Stomach (tissue), 4 donors: Measurements from ENCODE around the gene LGALS12.

Experiments
- CTCF ChIP-seq, 7 experiments: fragments of 450-650 bp in 4 of 7; fragments of 200-600 bp in 3 of 7; sonication (generic) in 3 of 7; IDR thresholded peaks; one replicate each; pipeline ENCODE4 v1.5.1; 2016 to 2019; ENCODE audit warnings: antibody characterized with exemption in 7 of 7, control low read depth in 2 of 7, mild to moderate bottlenecking in 1 of 7
- POLR2A ChIP-seq, 4 donors: fragments of 450-650 bp; IDR thresholded peaks; one replicate each; pipeline ENCODE4 v1.6.1; 2016; ENCODE audit warnings: antibody characterized with exemption in 4 of 4, control low read depth in 2 of 4, mild to moderate bottlenecking in 1 of 4, moderate library complexity in 1 of 4
- POLR2AphosphoS5 ChIP-seq, 3 donors: sonication (generic); formaldehyde crosslinking; IDR thresholded peaks; one replicate each; pipeline ENCODE4 v1.6.1; 2016; ENCODE audit warnings: antibody characterized with exemption in 3 of 3

- TF ChIP-seq CTCF (IDR thresholded peaks at IDR 0.05): no peak
- no peak for TF ChIP-seq POLR2A (IDR thresholded peaks at IDR 0.05)
- no peak for TF ChIP-seq POLR2AphosphoS5 (IDR thresholded peaks at IDR 0.05)
These were observed 46.3 kb upstream of the LGALS12 start for GRCh38 chr11:63459586-63459985.
